Transverse colon (tissue), 4 donors: ENCODE data around the gene ZFPM1. TPM values are rescaled to one million over a fixed set of nuclear protein-coding genes. Genes with fewer than 3 reads are reported as not detected.

ENCODE experiments used
- DNase-seq: peaks from one replicate; pipeline ENCODE4 v3.0.0-alpha.2; 2019
- H3K27ac ChIP-seq, 4 donors: fragments of 200-600 bp; sonication (generic); 2 replicates each; pipeline ENCODE4 v1.5.1; 2016 to 2018; ENCODE audit warnings: inconsistent platforms in 4 of 4
- H3K27me3 ChIP-seq: fragments of 200-600 bp; sonication (generic); 2 replicates; pipeline ENCODE4 v1.5.1; 2017; ENCODE audit warnings: inconsistent platforms
- H3K36me3 ChIP-seq, 4 donors: fragments of 200-600 bp; sonication (generic); 2 replicates each; pipeline ENCODE4 v1.5.1; 2017 to 2019; ENCODE audit warnings: inconsistent platforms in 4 of 4
- H3K4me1 ChIP-seq, 4 donors: fragments of 200-600 bp; sonication (generic); 2 replicates each; pipeline ENCODE4 v1.5.1; 2017 to 2020; ENCODE audit warnings: inconsistent platforms in 4 of 4
- H3K4me3 ChIP-seq, 4 donors: fragments of 200-600 bp; sonication (generic); 1 replicate in 1 of 4; 2 replicates in 3 of 4; pipeline versions ENCODE4 v1.5.1 to v1.6.1; 2017 to 2019; ENCODE audit warnings: inconsistent platforms in 4 of 4
- H3K9me3 ChIP-seq, 2 donors: fragments of 200-600 bp; sonication (generic); 2 replicates each; pipeline ENCODE4 v1.5.1; 2017 to 2019; ENCODE audit warnings: inconsistent platforms in 2 of 2
- EP300 ChIP-seq: sonication (generic); formaldehyde crosslinking; IDR thresholded peaks from one replicate; pipeline ENCODE4 v1.6.1; 2017; ENCODE audit warnings: antibody characterized with exemption, low read depth
- POLR2A ChIP-seq: fragments of 450-650 bp; IDR thresholded peaks from one replicate; pipeline ENCODE4 v1.6.1; 2016; ENCODE audit warnings: antibody characterized with exemption, mild to moderate bottlenecking, moderate library complexity
- POLR2AphosphoS5 ChIP-seq, 3 donors: sonication (generic); formaldehyde crosslinking; IDR thresholded peaks; one replicate each; pipeline ENCODE4 v1.6.1; 2016; ENCODE audit warnings: antibody characterized with exemption in 3 of 3
- WGBS, 2 donors: methylation state at CpG; one replicate each; pipeline ENCODE4 v1.1.5; 2018; ENCODE audit warnings: low coverage in 1 of 2; 5-methylcytosine and 5-hydroxymethylcytosine counted together
- in situ Hi-C, 4 donors: fragments of 200-750 bp; cut with MboI; loops; one replicate each; pipeline versions ENCODE4 v1.15.0 to v1.15.1; 2017; ENCODE audit warnings: low sequenced_read_pairs in 3 of 4, low pct_ligation_motif_present in 1 of 4, low pct_unique_long_range_greater_than_20kb in 1 of 4
- intact Hi-C: fragments of 100-400 bp; cut with DNase I; formaldehyde crosslinking; loops from one replicate; pipeline ENCODE4 v1.15.1; 2023; ENCODE audit warnings: low total_unique reads
- total RNA-seq, 4 donors: library from RNA; depleted of rRNA; stranded (reverse); fragments of >200 nt; gene quantifications; one replicate each; pipeline ENCODE4 v1.1.0, GENCODE V29; 2016
- TF ChIP-seq, protein P1 (sequence below), 5 experiments: fragments of 200-600 bp in 3 of 5; fragments of 450-650 bp in 2 of 5; sonication (generic) in 3 of 5; IDR thresholded peaks; 1 replicate in 2 of 5; 2 replicates in 3 of 5; pipeline ENCODE4 v1.5.1; 2016 to 2017; ENCODE audit warnings: antibody characterized with exemption in 5 of 5, inconsistent platforms in 3 of 5, mild to moderate bottlenecking in 2 of 5, moderate library complexity in 1 of 5

Gene ZFPM1
- total RNA-seq, 4 donors from 2014 or later = 1.2 to 4.6 (median 3.1) TPM

DNA sequence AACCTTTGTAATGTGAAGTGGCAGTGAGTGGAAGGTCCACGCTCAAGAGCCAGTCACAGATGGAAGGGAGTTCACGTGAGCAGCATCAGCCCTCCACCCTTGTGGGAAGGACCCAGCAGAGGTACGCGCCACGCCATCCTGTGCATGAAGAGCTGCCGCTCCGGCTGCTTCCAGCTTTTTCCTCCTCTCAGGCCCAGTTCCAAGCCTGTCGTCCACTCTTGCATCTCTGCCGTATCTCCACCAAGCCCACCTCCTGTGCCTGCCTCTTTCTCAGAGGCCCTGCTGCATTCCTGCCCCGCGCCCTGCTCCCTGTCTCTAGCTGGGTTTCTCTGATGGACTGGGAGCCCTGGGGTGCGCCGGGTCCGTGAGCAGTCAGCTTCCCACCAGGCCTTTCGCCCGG is 127.3 kb downstream of the ZFPM1 start:
- H3K4me1 ChIP-seq = no peaks in the 10 kb centered on the region
- H3K4me3 ChIP-seq = no peak overlapping the region
- H3K9me3 ChIP-seq = no peaks in the 10 kb centered on the region
- no peaks in the 10 kb centered on the region for H3K27me3 ChIP-seq
- in situ Hi-C loops = no loop called here
- H3K27ac ChIP-seq = no peak overlapping the region
- TF ChIP-seq, protein P1, sequence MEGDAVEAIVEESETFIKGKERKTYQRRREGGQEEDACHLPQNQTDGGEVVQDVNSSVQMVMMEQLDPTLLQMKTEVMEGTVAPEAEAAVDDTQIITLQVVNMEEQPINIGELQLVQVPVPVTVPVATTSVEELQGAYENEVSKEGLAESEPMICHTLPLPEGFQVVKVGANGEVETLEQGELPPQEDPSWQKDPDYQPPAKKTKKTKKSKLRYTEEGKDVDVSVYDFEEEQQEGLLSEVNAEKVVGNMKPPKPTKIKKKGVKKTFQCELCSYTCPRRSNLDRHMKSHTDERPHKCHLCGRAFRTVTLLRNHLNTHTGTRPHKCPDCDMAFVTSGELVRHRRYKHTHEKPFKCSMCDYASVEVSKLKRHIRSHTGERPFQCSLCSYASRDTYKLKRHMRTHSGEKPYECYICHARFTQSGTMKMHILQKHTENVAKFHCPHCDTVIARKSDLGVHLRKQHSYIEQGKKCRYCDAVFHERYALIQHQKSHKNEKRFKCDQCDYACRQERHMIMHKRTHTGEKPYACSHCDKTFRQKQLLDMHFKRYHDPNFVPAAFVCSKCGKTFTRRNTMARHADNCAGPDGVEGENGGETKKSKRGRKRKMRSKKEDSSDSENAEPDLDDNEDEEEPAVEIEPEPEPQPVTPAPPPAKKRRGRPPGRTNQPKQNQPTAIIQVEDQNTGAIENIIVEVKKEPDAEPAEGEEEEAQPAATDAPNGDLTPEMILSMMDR (IDR thresholded peaks at IDR 0.05) = no peak
- no peak for TF ChIP-seq POLR2A
- TF ChIP-seq POLR2AphosphoS5 (IDR thresholded peaks at IDR 0.05) = no peak
- TF ChIP-seq EP300 = no peak
- intact Hi-C loops = no loop called here
- peaks cover 0 to 23% (median 7%) of the 10 kb centered on the region in 4 donors for H3K36me3 ChIP-seq
- WGBS, 2 donors = 91 to 100% methylated on average over 1 to 16 of the region's 16 CpGs
- no peak for DNase-seq

DNA sequence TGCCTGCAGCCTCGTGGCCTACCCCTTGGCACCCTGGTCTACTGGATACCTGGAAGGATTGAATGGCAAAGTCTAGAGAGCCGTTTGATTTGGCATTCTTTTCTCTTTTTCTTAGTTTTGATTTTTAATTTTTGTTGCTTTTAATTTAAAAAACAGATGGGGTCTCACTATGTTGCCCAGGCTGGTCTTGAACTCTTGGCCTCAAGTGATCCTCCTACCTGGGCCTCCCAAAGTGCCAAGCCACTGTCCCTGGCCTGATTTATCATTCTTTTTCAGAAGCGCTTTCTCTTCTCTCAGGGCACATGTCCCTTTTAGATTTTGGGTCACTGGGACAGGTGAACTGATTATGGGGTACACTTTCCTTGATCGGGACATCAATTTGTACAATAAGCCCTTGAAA is 128.0 kb downstream of the ZFPM1 start:
- peaks cover 0 to 23% (median 7%) of the 10 kb centered on the region in 4 donors for H3K36me3 ChIP-seq
- WGBS, 2 donors = 91 to 93% methylated on average over 3 to 4 of the region's 4 CpGs

DNA sequence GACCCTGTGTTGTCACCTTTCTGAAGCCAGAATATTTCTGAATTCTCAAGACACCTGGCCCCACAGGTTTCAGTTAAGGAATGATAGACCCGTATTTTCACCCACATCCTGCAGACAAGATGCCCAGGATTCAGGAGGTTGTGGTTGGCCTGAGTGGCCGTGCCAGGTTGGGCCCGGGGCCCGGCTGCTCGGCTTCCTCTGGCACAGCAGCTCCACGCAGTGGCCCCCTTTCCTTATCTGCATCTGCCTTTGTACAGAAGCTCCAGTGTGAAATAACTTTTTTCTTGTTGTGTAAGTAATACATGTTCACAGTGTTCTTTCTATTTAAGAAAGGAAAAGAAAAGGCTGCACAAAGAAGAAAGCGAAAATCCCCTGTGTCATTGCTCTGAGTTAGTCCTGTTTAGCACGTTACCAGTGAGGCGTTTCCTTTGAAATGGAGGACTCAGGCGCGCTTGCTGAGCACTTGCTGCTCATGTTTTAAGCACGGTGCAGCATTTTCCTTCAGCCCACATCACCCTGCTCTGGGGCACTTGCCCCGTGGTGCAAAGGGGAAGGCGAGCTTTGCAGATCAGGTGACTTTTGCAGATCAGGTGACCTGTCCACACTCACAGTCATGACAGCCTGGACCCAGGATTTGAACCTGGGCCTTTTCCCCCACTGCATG is 130.0 kb downstream of the ZFPM1 start:
- Histone ChIP-seq H3K27ac (no peak overlapping the region), H3K4me1 (no peaks in the 10 kb centered on the region), H3K27me3 (no peaks in the 10 kb centered on the region), H3K4me3 (no peak overlapping the region), H3K9me3 (no peaks in the 10 kb centered on the region), H3K36me3 (peaks cover 0 to 21% (median 7%) of the 10 kb centered on the region in 4 donors)
- 87 to 89% methylated on average over 6 to 14 of the region's 14 CpGs for WGBS, 2 donors
- DNase-seq = no peak
- TF ChIP-seq EP300 = no peak
- TF ChIP-seq POLR2A = no peak
- TF ChIP-seq, protein P1 (IDR thresholded peaks at IDR 0.05) = no peak
- TF ChIP-seq POLR2AphosphoS5 (IDR thresholded peaks at IDR 0.05) = no peak
- in situ Hi-C loops (no loop called here), intact Hi-C loops (no loop called here)

More for the DNA sequence above, 128.0 kb downstream of the ZFPM1 start:
- H3K9me3 ChIP-seq = no peaks in the 10 kb centered on the region
- no peaks in the 10 kb centered on the region for H3K27me3 ChIP-seq
- TF ChIP-seq, protein P1 (IDR thresholded peaks at IDR 0.05) = no peak
- TF ChIP-seq EP300 (no peak), POLR2AphosphoS5 (IDR thresholded peaks at IDR 0.05) (no peak), POLR2A (no peak)
- no peaks in the 10 kb centered on the region for H3K4me1 ChIP-seq
- in situ Hi-C loops = no loop called here
- no peak for DNase-seq
- no peak overlapping the region for H3K27ac ChIP-seq
- intact Hi-C loops = no loop called here
- no peak overlapping the region for H3K4me3 ChIP-seq

DNA sequence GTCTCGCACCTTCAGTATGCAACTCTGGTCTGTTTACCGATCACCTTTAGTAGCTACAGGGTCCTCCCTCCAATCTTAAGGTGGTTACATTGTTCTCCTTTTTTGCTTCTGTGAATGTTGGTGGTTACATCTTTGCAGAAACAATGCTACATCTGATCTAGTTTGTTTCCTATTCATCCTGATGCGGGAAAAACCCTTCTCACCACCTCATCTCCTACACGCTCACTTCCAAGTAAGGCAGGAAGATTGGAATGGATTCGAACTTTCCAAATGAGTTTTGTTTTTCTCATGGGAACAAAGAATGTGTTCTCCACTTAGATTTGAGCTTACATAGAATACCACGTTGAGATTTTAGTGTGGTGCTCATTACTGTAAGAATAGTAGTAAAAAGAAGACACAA is 131.6 kb downstream of the ZFPM1 start:
- in situ Hi-C loops = no loop called here
- H3K36me3 ChIP-seq = peaks cover 0 to 15% (median 7%) of the 10 kb centered on the region in 4 donors
- H3K27me3 ChIP-seq = no peaks in the 10 kb centered on the region
- H3K4me1 ChIP-seq = no peaks in the 10 kb centered on the region
- H3K9me3 ChIP-seq = no peaks in the 10 kb centered on the region
- TF ChIP-seq POLR2AphosphoS5 (IDR thresholded peaks at IDR 0.05) = no peak
- no peak for TF ChIP-seq EP300
- TF ChIP-seq POLR2A = no peak
- TF ChIP-seq, protein P1 (IDR thresholded peaks at IDR 0.05) = no peak
- 67 to 70% methylated on average over 4 to 6 of the region's 6 CpGs for WGBS, 2 donors
- H3K27ac ChIP-seq = no peak overlapping the region
- DNase-seq = no peak
- no peak overlapping the region for H3K4me3 ChIP-seq
- intact Hi-C loops = no loop called here
